SU-DHL-6 (cell line): Measurements from ENCODE around the gene CTNNA2.

Experiments used
- H2AFZ ChIP-seq: fragments of 200-600 bp; sonication (generic); 2 replicates; pipeline ENCODE4 v1.6.1; 2014; ENCODE audit warnings: low read depth, mild to moderate bottlenecking, moderate library complexity, mixed read lengths, antibody characterized with exemption, low read length; ENCODE audit not compliant: severe bottlenecking
- H3F3A ChIP-seq: fragments of 200-600 bp; shearing (Covaris generic); 2 replicates; pipeline ENCODE4 v1.6.0; 2016; ENCODE audit warnings: antibody characterized with exemption, mild to moderate bottlenecking; ENCODE audit not compliant: insufficient read depth
- H3K27ac ChIP-seq: fragments of 200-600 bp; sonication (generic); 2 replicates; pipeline ENCODE4 v1.5.1; 2016; ENCODE audit warnings: low read depth, mild to moderate bottlenecking, low read length, moderate library complexity, mixed read lengths
- H3K27me3 ChIP-seq: fragments of 200-600 bp; sonication (generic), shearing (Covaris generic); 2 replicates; pipeline ENCODE4 v1.6.0; 2014; ENCODE audit warnings: mild to moderate bottlenecking, low read length
- H3K36me3 ChIP-seq: fragments of 200-600 bp; sonication (generic); 2 replicates; pipeline ENCODE4 v1.6.1; 2014; ENCODE audit warnings: mild to moderate bottlenecking, low read length, mixed read lengths
- H3K4me2 ChIP-seq: fragments of 300-600, 200-600 bp; shearing (Covaris generic), sonication (generic); 2 replicates; pipeline ENCODE4 v1.6.0; 2014; ENCODE audit warnings: low read length, low read depth, mild to moderate bottlenecking; ENCODE audit not compliant: poor library complexity, severe bottlenecking
- H3K4me3 ChIP-seq: fragments of 200-600 bp; sonication (generic); 2 replicates; pipeline ENCODE4 v1.5.1; 2014; ENCODE audit warnings: antibody characterized with exemption, low read length, mild to moderate bottlenecking, mixed read lengths; ENCODE audit not compliant: insufficient read depth, poor library complexity, severe bottlenecking
- H3K79me2 ChIP-seq: fragments of 200-600 bp; sonication (generic); 2 replicates; pipeline ENCODE4 v1.6.1; 2014; ENCODE audit warnings: mild to moderate bottlenecking, low read length, moderate library complexity; ENCODE audit not compliant: insufficient read depth
- H3K9ac ChIP-seq: fragments of 200-600 bp; sonication (generic); 2 replicates; pipeline ENCODE4 v1.7.0; 2014; ENCODE audit warnings: mild to moderate bottlenecking, low read length
- H3K9me2 ChIP-seq: fragments of 200-600 bp; sonication (generic); replicated peaks from 2 replicates; pipeline ENCODE4 v1.6.1; 2014; ENCODE audit warnings: low read length; ENCODE audit not compliant: insufficient read depth
- H3K9me3 ChIP-seq: fragments of 200-600 bp; sonication (generic); 2 replicates; pipeline ENCODE4 v1.6.1; 2014; ENCODE audit warnings: low read length, mixed read lengths; ENCODE audit not compliant: insufficient read depth
- H4K20me1 ChIP-seq: fragments of 200-600 bp; sonication (generic); 2 replicates; pipeline ENCODE4 v1.6.1; 2014; ENCODE audit warnings: low read depth, mild to moderate bottlenecking, antibody characterized with exemption, low read length, moderate library complexity, mixed read lengths
- CTCF ChIP-seq: fragments of 200-600 bp; sonication (generic); IDR thresholded peaks from one replicate; pipeline ENCODE4 v1.5.1; 2017; ENCODE audit warnings: antibody characterized with exemption, mild to moderate bottlenecking, low read length, moderate library complexity; ENCODE audit not compliant: insufficient read depth, poor library complexity, severe bottlenecking
- EZH2phosphoT487 ChIP-seq: fragments of 200-600 bp; sonication (generic), shearing (Covaris generic); conservative IDR thresholded peaks from 2 replicates; pipeline ENCODE4 v1.6.1; 2018; ENCODE audit warnings: mild to moderate bottlenecking, antibody characterized with exemption, low read length, moderate library complexity, mixed read lengths

CTNNA2 gene

GRCh38 chr2:79782576-79783452, 270.0 kb downstream of the CTNNA2 start:
- Histone ChIP-seq H3F3A (no peaks in the 10 kb centered on the region), H3K4me3 (no peak overlapping the region), H3K27me3 (no peaks in the 10 kb centered on the region), H3K27ac (no peak overlapping the region), H2AFZ (no peak overlapping the region), H3K36me3 (no peaks in the 10 kb centered on the region), H3K79me2 (no peaks in the 10 kb centered on the region), H3K9ac (no peak overlapping the region), H4K20me1 (no peaks in the 10 kb centered on the region), H3K4me2 (no peak overlapping the region), H3K9me2 (no peaks in the 10 kb centered on the region), H3K9me3 (no peaks in the 10 kb centered on the region)
- TF ChIP-seq EZH2phosphoT487 = no peak
- TF ChIP-seq CTCF = no peak

- Histone ChIP-seq H3K9ac (no peak overlapping the region), H2AFZ (no peak overlapping the region), H3K27ac (no peak overlapping the region), H3K9me3 (no peaks in the 10 kb centered on the region), H3K27me3 (no peaks in the 10 kb centered on the region), H3K79me2 (no peaks in the 10 kb centered on the region), H3K9me2 (0 out of 2 replicates have a peak, but pooled peaks cover 2% of the 10 kb centered on the region), H3K4me3 (no peak overlapping the region), H4K20me1 (no peaks in the 10 kb centered on the region), H3K36me3 (no peaks in the 10 kb centered on the region), H3F3A (no peaks in the 10 kb centered on the region), H3K4me2 (no peak overlapping the region)
- TF ChIP-seq CTCF (no peak), EZH2phosphoT487 (no peak)
Observed at GRCh38 chr2:79788952-79789651, 276.3 kb downstream of the CTNNA2 start.

- H3K27me3 ChIP-seq = no peaks in the 10 kb centered on the region
- H3K4me3 ChIP-seq = no peak overlapping the region
- 0 out of 2 replicates have a peak, but pooled peaks cover 2% of the 10 kb centered on the region for H3K9me2 ChIP-seq
- no peak overlapping the region for H3K9ac ChIP-seq
- H2AFZ ChIP-seq = no peak overlapping the region
- H3K79me2 ChIP-seq = no peaks in the 10 kb centered on the region
- H3K27ac ChIP-seq = no peak overlapping the region
- no peaks in the 10 kb centered on the region for H3K9me3 ChIP-seq
- TF ChIP-seq CTCF = no peak
- TF ChIP-seq EZH2phosphoT487 = no peak
- H3K4me2 ChIP-seq = no peak overlapping the region
- H3K36me3 ChIP-seq = no peaks in the 10 kb centered on the region
- no peaks in the 10 kb centered on the region for H3F3A ChIP-seq
- H4K20me1 ChIP-seq = no peaks in the 10 kb centered on the region
Observed at GRCh38 chr2:79789811-79790210, 277.0 kb downstream of the CTNNA2 start.
